WTC11 (cell line): Measurements from ENCODE around the gene RPS24.

Source experiments
- ATF2 ChIP-seq: sonication (generic); formaldehyde crosslinking; IDR thresholded peaks from 2 replicates; pipeline ENCODE4 v1.8.1; 2022; ENCODE audit warnings: low read depth, missing genetic modification reagents, borderline replicate concordance
- CTCF ChIP-seq: fragments of 200-600 bp; IDR thresholded peaks from 2 replicates; pipeline ENCODE4 v1.8.0; 2022; ENCODE audit warnings: antibody characterized with exemption
- E2F4 ChIP-seq: sonication (generic); formaldehyde crosslinking; IDR thresholded peaks from 2 replicates; pipeline ENCODE4 v1.8.1; 2022; ENCODE audit warnings: low read depth, mild to moderate bottlenecking, moderate library complexity, missing genetic modification reagents, borderline replicate concordance
- GRHL2 ChIP-seq: fragments of 250-450 bp; sonication (Bioruptor Pico); IDR thresholded peaks from 2 replicates; pipeline ENCODE4 v1.8.0; 2022; ENCODE audit warnings: mild to moderate bottlenecking, moderate library complexity; ENCODE audit not compliant: insufficient replicate concordance, severe bottlenecking
- JUN ChIP-seq: sonication (generic); formaldehyde crosslinking; IDR thresholded peaks from 2 replicates; pipeline ENCODE4 v1.8.0; 2023; ENCODE audit warnings: mild to moderate bottlenecking, missing genetic modification reagents
- NR2C2 ChIP-seq: sonication (generic); formaldehyde crosslinking; IDR thresholded peaks from 2 replicates; pipeline ENCODE4 v1.8.0; 2022; ENCODE audit warnings: mild to moderate bottlenecking, missing genetic modification reagents
- SP1 ChIP-seq: sonication (generic); formaldehyde crosslinking; conservative IDR thresholded peaks from 2 replicates; pipeline ENCODE4 v1.8.1; 2022; ENCODE audit warnings: missing genetic modification reagents
- TP53 ChIP-seq: sonication (generic); formaldehyde crosslinking; IDR thresholded peaks from 2 replicates; pipeline ENCODE4 v1.8.1; 2023; ENCODE audit warnings: mild to moderate bottlenecking, missing genetic modification reagents
- TF ChIP-seq, protein P1 (sequence below): sonication (generic); formaldehyde crosslinking; IDR thresholded peaks from 2 replicates; pipeline ENCODE4 v1.8.1; 2022; ENCODE audit warnings: missing genetic modification reagents, borderline replicate concordance
- TF ChIP-seq, protein P2 (sequence below): fragments of 250-450 bp; sonication (Bioruptor Pico); IDR thresholded peaks from 2 replicates; pipeline ENCODE4 v2.1.2; 2022; ENCODE audit warnings: mild to moderate bottlenecking, moderate library complexity

DNA sequence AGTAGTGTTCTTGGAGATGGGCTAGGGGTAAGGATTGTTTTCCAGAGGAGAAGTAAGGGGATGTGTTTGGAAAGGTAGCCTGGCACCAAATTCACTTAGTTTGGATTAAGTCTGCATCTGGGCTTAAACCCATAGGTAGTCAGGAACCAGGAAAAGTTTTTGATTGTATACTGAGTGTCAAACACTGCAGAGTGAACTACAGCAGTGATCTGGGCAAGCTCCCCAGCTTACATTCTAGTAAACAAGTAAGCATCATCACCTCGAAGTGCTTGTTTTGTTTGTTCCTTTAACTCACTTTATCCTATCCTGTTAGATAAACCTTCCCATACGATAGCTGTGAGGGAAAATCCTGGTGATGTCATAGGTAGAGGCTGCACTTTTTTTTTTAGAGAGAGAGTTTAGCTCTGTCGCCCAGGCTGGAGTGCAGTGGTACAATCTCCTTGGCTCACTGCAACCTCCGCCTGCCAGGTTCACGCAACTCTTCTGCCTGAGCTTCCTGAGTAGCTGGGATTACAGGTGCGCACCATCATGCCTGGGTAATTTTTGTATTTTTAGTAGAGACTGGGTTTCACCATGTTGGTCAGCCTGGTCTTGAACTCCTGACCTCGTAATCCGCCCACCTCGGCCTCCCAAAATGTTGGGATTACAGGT lies 2.4 kb downstream of the RPS24 start:
- TF ChIP-seq E2F4 (CRISPR knock-in tag) (no peak), CTCF (no peak), ATF2 (CRISPR knock-in tag) (no peak), JUN (no peak), NR2C2 (no peak), SP1 (no peak), TP53 (CRISPR knock-in tag) (no peak), GRHL2 (no peak)
- TF ChIP-seq, protein P1, sequence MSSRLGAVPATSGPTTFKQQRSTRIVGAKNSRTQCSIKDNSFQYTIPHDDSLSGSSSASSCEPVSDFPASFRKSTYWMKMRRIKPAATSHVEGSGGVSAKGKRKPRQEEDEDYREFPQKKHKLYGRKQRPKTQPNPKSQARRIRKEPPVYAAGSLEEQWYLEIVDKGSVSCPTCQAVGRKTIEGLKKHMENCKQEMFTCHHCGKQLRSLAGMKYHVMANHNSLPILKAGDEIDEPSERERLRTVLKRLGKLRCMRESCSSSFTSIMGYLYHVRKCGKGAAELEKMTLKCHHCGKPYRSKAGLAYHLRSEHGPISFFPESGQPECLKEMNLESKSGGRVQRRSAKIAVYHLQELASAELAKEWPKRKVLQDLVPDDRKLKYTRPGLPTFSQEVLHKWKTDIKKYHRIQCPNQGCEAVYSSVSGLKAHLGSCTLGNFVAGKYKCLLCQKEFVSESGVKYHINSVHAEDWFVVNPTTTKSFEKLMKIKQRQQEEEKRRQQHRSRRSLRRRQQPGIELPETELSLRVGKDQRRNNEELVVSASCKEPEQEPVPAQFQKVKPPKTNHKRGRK: no peak
- TF ChIP-seq, protein P2, sequence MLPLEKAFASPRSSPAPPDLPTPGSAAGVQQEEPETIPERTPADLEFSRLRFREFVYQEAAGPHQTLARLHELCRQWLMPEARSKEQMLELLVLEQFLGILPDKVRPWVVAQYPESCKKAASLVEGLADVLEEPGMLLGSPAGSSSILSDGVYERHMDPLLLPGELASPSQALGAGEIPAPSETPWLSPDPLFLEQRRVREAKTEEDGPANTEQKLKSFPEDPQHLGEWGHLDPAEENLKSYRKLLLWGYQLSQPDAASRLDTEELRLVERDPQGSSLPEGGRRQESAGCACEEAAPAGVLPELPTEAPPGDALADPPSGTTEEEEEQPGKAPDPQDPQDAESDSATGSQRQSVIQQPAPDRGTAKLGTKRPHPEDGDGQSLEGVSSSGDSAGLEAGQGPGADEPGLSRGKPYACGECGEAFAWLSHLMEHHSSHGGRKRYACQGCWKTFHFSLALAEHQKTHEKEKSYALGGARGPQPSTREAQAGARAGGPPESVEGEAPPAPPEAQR (CRISPR knock-in tag): no peak
